Kasumi-1 (cell line): ENCODE data around the gene SLC9B2.

Experiments
- DNase-seq, 2 experiments: peaks; one replicate each; lab custom pipeline; 2025; lab: John Stamatoyannopoulos, UW

Gene SLC9B2

DNA sequence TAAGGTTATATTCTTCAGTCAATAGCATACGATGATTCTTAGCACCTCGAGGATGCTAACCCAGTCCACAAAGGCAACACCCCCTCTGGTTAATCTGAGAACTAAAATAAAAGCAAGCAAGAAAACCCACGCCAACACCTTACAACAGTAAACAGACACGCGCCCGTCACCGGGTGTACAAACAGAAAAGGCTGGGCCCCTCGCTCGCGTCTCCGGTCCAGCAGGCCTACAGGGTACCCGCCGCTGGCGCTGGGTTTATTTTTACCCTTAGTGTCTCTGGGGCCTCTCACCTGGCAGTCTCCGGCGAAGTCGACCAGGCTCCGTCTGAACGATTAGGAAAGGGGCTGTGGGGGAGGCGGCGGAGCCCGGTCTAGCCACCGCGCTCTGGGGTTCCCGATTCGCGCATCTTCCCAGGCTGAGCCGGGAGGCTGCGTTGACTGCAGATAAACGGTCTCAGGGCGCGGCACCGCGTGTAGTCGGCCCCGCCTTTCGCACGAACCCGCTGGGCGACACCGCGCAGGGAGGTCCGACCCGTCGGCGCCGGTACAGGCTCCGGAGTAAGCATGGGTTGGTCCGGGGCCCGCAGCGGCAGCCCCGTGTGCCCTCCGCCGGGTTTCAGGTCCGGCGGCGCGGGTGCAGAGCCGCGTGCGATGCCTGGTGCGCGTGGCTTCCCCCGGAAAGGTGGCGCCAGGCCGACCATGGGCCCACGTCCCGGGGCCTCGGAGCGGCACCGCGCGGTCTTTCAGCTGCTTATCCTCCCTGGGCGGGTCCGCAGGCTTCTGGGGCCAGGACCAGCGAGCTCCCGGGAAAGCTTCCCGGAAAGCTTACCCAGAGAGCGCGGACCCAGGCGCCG is 441 bp downstream of the SLC9B2 start:
- DNase-seq, result peak; percentile 53 to 69

GRCh38 chr4:103075435-103075893 is 1.1 kb downstream of the SLC9B2 start:
- peak; percentile 47 to 51 for DNase-seq

GRCh38 chr4:103074744-103075434 is 1.7 kb downstream of the SLC9B2 start:
- no peak for DNase-seq

DNA sequence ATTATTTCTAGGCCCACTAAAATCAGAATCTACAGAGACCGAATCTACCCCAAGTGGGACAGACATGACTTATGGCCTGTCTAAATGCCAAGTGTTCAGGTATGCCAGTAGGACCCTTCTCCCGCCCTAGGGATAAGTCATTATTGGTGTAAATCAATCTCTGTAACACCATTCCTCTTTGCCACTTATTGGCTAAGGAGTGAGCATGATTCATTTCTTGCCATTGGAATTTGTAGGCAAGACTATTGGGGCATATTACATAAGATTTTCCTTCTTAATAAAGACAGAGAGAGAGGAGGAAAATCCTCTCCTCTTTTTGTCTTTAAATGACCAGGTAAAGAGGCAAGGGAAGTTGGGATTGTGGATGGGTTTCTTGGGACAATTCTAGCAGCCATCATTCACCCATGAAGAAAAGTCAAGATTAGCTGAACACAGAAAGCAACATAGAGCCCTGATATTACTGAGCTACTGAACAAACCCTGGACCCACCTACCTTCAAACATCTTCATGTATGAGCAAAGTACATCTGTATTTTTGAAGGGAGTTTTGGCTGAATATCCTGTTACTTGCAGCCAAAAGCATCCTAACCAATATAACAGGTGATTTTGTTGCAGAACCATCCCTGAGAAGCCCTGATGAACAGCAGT is 2.6 kb downstream of the SLC9B2 start:
- DNase-seq, result no peak

DNA sequence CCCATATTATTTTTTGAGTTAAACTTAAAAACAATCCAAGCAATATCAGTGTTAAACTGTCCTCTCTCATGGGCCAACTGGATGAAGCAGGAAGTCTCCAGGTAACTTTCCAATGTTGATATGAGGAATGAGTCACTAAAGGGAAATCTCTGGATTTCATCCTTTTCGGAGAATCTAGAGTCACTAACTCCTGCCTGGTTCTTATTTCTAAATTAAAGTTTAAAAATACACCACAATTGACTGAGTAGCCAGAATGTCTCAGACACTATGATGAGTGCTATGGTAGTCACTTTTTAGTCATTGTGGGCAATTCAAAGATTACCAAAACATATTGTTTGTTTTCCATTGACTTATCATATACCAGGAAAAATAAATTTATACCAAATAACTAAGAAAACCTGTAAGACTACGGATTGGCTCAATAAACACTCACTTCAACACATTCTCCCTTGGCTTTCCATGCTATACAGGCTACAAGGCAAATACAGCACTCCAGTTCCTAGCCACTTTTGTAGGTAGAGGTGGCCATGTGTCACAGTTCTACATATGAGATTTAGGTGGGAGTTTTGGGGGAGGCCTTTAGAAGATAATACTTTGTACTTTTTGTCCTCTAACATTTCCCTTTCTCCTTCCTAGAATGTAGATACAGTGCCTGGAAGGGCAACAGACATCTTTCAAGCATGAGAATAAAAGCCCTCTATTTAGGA is 8.6 kb downstream of the SLC9B2 start:
- no peak for DNase-seq

DNA sequence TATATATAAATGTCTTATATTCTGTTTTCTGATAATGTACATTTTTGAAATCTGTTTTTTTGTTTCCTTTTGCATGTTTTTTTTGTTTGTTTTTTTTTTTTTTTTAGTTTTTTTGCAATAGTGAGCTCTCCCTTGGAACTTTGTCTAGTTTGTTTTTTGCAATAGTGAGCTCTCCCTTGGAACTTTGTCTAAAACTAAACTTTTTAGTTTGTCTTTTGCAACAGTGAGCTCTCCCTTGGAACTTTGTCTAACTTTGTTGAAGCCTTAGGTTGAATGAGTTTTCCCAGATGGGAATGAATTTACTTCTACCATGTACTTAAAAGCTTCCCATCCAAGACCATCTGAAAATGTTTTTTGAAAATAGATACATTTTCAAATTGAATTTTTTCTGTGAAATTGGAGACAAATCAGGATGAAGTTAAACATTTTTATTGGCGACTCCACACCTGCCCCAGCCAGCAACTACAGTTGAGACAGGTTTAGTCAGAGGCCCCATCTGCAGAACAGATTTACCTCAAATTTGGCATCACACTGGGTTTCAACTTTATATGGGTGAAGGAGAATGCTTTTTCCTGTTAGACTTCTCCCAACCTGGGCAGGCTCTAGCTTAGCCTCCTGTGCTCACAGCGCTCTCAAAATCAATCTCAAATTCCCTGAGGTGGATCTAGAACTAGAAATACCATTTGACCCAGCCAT is 16.0 kb downstream of the SLC9B2 start:
- DNase-seq, result no peak

GRCh38 chr4:103054030-103054429 is 22.5 kb downstream of the SLC9B2 start:
- DNase-seq, result no peak

- DNase-seq, result no peak
These were observed 23.8 kb downstream of the SLC9B2 start for GRCh38 chr4:103052779-103053178.

DNA sequence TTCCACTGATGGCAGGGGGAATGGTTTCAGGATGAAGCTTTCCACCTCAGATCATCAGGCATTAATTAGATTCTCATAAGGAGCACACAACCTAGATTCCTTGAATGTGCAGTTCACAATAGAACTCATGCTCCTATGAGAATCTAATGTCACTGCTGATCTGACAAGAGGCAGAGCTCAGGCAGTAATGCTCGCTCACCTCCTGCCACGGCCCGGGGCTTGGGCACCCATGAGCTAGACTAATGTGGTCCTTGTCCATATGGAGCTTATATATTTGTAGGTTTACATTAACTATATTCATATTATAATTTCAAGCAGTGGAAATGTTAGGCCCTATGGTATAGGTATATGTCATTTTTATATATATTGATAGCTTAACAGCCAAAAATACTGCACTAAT is 24.4 kb downstream of the SLC9B2 start:
- no peak for DNase-seq

- DNase-seq, result no peak
These were observed 25.7 kb downstream of the SLC9B2 start for GRCh38 chr4:103050736-103051436.

DNA sequence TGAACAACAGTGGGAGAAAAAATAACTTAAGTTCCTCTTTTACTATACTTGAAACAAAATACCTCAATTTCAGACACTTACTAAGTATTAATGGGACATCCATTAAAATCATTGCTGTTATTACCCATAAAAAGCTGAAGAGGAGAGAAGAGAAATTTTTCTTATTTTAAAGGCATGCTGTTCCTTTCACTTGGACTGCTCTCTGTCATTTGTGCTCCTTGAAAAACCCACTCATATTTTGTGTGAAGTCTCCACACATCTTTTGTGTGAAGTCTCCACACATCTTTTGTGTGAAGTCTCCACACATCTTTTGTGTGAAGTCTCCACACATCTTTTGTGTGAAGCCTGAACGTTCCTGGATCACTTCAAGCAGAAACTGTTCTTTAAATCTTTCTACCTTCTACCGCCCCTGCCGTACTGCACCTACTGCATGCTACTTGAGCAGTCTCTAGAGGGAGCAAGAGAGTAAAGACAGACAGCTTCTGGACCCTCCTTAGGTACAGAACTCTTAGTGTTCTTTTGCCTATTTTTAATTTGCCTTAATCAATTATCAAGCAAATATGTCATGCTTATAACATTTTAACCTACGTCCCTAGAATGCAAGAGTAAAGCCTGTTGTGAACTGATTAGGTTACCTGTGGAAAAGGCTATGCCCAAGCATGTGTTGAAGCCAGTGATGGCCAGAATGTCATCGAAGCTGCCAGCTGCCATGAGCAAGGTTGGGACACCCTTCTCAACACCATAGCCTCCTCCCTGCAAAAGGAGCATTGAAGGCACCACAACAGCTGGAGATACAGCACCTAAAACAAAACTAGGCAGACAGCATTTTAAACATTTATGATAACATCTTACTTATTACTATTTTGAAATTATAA is 29.9 kb downstream of the SLC9B2 start:
- peak; percentile 51 to 74 for DNase-seq

- no peak for DNase-seq
These were observed 32.4 kb downstream of the SLC9B2 start for GRCh38 chr4:103044183-103044582.

DNA sequence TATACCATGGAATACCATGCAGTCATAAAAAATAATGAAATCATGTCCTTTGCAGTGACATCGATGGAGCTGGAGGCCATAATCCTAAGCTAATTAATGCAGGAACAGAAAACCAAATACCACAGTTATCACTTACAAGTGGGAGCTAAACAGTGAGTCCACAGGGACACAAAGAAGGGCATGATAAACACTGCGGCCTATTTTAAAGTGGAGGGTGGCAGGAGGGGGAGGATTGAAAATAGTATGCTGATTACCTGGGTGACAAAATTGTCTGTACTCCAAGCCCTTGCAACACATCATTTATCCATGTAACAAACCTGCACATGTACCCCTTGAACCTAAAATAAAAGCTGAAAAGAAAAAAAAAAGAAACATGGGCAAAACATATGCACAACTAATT is 40.4 kb downstream of the SLC9B2 start:
- DNase-seq, result no peak

DNA sequence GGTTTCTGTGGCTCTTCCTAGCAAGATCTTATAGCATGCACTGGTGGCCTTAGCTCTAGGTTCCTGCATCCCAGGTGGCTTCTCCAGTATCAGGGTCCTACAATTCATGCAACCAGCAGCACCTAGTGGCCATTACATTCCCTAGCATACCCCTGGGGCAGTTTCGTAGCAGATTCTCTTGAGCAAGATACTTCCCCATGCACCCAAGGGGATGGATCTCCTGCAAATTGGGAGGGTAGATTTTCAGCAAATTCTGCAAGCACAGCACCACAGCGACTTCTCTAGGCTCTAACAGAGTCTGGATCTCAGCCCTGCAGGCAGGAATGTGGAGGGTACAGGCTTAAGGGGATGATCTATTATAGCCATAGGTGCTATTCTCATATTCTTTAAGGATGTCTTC is 44.0 kb downstream of the SLC9B2 start:
- peak; percentile 66 to 83 for DNase-seq

DNA sequence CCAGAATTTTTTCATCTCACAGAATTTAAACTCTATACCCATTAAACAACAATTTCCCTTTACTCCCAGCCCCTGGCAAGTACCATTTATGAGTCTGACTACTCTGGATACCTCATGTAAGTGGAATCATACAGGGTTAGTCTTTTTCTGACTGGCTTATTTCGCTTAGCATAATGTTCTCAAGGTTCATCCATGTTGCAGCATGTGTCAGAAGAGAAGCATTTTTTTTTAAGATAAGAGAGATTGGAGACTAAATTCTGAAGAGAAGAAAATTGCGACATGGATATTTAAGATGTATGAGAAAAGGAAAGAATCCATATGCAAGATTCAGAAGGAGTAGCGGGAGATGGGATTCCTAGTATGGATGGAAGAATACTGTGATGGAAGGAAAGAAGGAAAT is 45.8 kb downstream of the SLC9B2 start:
- DNase-seq, result no peak

- DNase-seq, result no peak
These were observed 47.3 kb downstream of the SLC9B2 start for GRCh38 chr4:103029300-103029699.

GRCh38 chr4:103026868-103027267 is 49.7 kb downstream of the SLC9B2 start:
- no peak for DNase-seq

- no peak for DNase-seq
These were observed 51.6 kb downstream of the SLC9B2 start for GRCh38 chr4:103024996-103025395.

DNA sequence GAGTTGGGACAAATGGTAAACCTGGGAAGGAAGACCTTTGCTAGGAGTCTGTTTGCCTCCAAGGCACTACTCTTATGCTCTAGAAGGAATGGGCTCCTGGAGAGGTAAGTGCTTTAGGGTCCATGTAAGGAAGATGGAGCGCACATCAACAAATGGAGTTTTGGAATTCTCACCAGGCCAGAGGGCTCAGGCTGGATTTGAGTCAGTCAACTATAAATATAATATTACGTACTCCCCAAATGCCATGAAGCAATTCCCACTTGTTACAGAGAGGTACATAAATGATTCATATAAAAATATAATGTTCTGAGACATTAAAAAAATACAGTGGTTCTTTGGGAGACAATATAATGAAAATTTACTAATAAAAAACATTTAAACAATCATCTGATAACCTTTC is 55.4 kb downstream of the SLC9B2 start:
- DNase-seq, result no peak
